ENCODE data around the gene RASGRP1. TPM values are rescaled to one million over a fixed set of nuclear protein-coding genes. Genes with fewer than 3 reads are reported as not detected.

RASGRP1 gene
- total RNA-seq, 1 experiment from 2014 or later, result 0.85 TPM

- no peak overlapping the region for H3T11ph ChIP-seq (ENCODE audit: low read length)
- H2AK5ac ChIP-seq (ENCODE audit: insufficient read length, low read length), result no peak overlapping the region
- H3K9ac ChIP-seq (ENCODE audit: extremely low read depth, insufficient read length, low read length), result no peak overlapping the region
- no peak overlapping the region for H3K14ac ChIP-seq (ENCODE audit: insufficient read depth, low read length)
- peaks cover 3 to 5% (median 3%) of the 10 kb centered on the region in 3 experiments; a peak in 2 of 7 replicates for H3K36me3 Mint-ChIP-seq (ENCODE audit: insufficient read depth in 1 of 3, low read depth in 3 of 3)
- no peaks in the 10 kb centered on the region for H3K9me3 Mint-ChIP-seq
- peaks cover 19% of the 10 kb centered on the region for H3K79me1 ChIP-seq (ENCODE audit: insufficient read depth, low read depth, low read length, poor library complexity, severe bottlenecking)
- no peak overlapping the region for H3K56ac ChIP-seq (ENCODE audit: insufficient read length, low read depth, low read length)
- no peak overlapping the region for H3K18ac ChIP-seq (ENCODE audit: insufficient read length, low read depth, low read length)
- no CpG with 5 or more reads among the region's 3 CpGs for WGBS (ENCODE audit: extremely low coverage, insufficient read length, low lambda C conversion rate)
- no peaks in the 10 kb centered on the region for H3K4me1 ChIP-seq (ENCODE audit: insufficient read depth, low read length)
- no peak for TF ChIP-seq CTCF (conservative IDR thresholded peaks at IDR 0.05)
- H2BK12ac ChIP-seq (ENCODE audit: insufficient read length, low read depth, low read length), result no peak overlapping the region
- no peak for DNase-seq
- no peak overlapping the region for H2BK20ac ChIP-seq (ENCODE audit: low read depth, low read length, poor library complexity, severe bottlenecking)
- H3K27me3 ChIP-seq (ENCODE audit: insufficient read depth, low read length), result no peaks in the 10 kb centered on the region
- no peak overlapping the region for H2BK120ac ChIP-seq (ENCODE audit: low read depth, low read length, poor library complexity, severe bottlenecking)
- no peak overlapping the region for H3K27ac ChIP-seq (ENCODE audit: insufficient read length, low read depth, low read length)
- no peaks in the 10 kb centered on the region for H3K27me3 Mint-ChIP-seq (ENCODE audit: low read depth)
- no peak overlapping the region for H2BK15ac ChIP-seq (ENCODE audit: low read depth, low read length)
- H4K8ac ChIP-seq (replicated peaks; ENCODE audit: insufficient read length, low read depth, low read length), result no peak overlapping the region
- H3K4me2 ChIP-seq (ENCODE audit: insufficient read depth, insufficient read length, low read length), result no peak overlapping the region
- H4K5ac ChIP-seq (ENCODE audit: insufficient read length, low read depth, low read length), result no peak overlapping the region
- no peak overlapping the region for H3K4me3 Mint-ChIP-seq
- peaks cover 35% of the 10 kb centered on the region for H3K79me2 ChIP-seq (ENCODE audit: insufficient read depth, low read length)
- H3K9me3 ChIP-seq (ENCODE audit: control insufficient read depth, low read depth, low read length), result no peaks in the 10 kb centered on the region
- no peak overlapping the region for H2AFZ ChIP-seq (ENCODE audit: low read length)
- H3K23ac ChIP-seq (ENCODE audit: insufficient read length, low read depth, low read length), result no peak overlapping the region
- peaks cover 2% of the 10 kb centered on the region for H4K20me1 ChIP-seq (ENCODE audit: control insufficient read depth, insufficient read depth, insufficient read length)
- H3K23me2 ChIP-seq (ENCODE audit: insufficient read length, low read depth, low read length, poor library complexity, severe bottlenecking), result no peaks in the 10 kb centered on the region
- no peak overlapping the region for H3K27ac Mint-ChIP-seq
- peaks cover 0 to 7% of the 10 kb centered on the region in 2 experiments; a peak in 3 of 4 replicates for H3K4me1 Mint-ChIP-seq
- no peak overlapping the region for H4K91ac ChIP-seq (ENCODE audit: insufficient read length, low read depth, low read length)
- no peak overlapping the region for H2BK5ac ChIP-seq (ENCODE audit: insufficient read length, low read length)
- H3K4ac ChIP-seq (ENCODE audit: low read depth, low read length), result no peak overlapping the region
These were observed 104.1 kb downstream of the RASGRP1 start for GRCh38 chr15:38460543-38460942.
